ENCODE results near the gene SPOCK1. TPM values are rescaled to one million over a fixed set of nuclear protein-coding genes. Genes with fewer than 3 reads are reported as not detected.
"Not testable (repeated sequence)": the region's sequence is repeated elsewhere in the genome, so short reads cannot be mapped to it uniquely, and the experiment has no call there.

Gene SPOCK1
- total RNA-seq, 2 donors from 2014 or later, result not detected

GRCh38 chr5:137501846-137502406, 2.8 kb upstream of the SPOCK1 start:
- Mint-ChIP-seq H3K36me3 (ENCODE audit: low read depth) (no peaks in the 10 kb centered on the region), H3K4me3 (no peak overlapping the region), H3K27me3 (peaks cover 20% of the 10 kb centered on the region), H3K27ac (no peak overlapping the region), H3K4me1 (no peaks in the 10 kb centered on the region), H3K9me3 (no peaks in the 10 kb centered on the region)
- no peak for ATAC-seq (replicated peaks)

GRCh38 chr5:137501226-137501625, 2.1 kb upstream of the SPOCK1 start:
- no peak for ATAC-seq (replicated peaks)

GRCh38 chr5:137500615-137501225, 1.6 kb upstream of the SPOCK1 start:
- Mint-ChIP-seq H3K36me3 (ENCODE audit: low read depth) (no peaks in the 10 kb centered on the region), H3K4me3 (no peak overlapping the region), H3K27ac (no peak overlapping the region), H3K4me1 (no peaks in the 10 kb centered on the region), H3K9me3 (no peaks in the 10 kb centered on the region), H3K27me3 (peaks cover 25% of the 10 kb centered on the region)
- ATAC-seq (replicated peaks), result no peak

More at GRCh38 chr5:137501226-137501625, 2.1 kb upstream of the SPOCK1 start:
- Mint-ChIP-seq H3K4me1 (no peaks in the 10 kb centered on the region), H3K27ac (no peak overlapping the region), H3K36me3 (ENCODE audit: low read depth) (no peaks in the 10 kb centered on the region), H3K4me3 (no peak overlapping the region), H3K27me3 (peaks cover 27% of the 10 kb centered on the region), H3K9me3 (no peaks in the 10 kb centered on the region)

GRCh38 chr5:137499506-137499847, 351 bp upstream of the SPOCK1 start:
- not testable (repeated sequence) for H3K9me3 Mint-ChIP-seq; H3K27ac Mint-ChIP-seq; H3K4me3 Mint-ChIP-seq; ATAC-seq (replicated peaks); H3K4me1 Mint-ChIP-seq; H3K36me3 Mint-ChIP-seq (ENCODE audit: low read depth)
- H3K27me3 Mint-ChIP-seq, result peaks cover 22% of the 10 kb centered on the region

- Mint-ChIP-seq H3K36me3 (ENCODE audit: low read depth) (no peaks in the 10 kb centered on the region), H3K9me3 (no peaks in the 10 kb centered on the region), H3K4me3 (no peak overlapping the region), H3K27me3 (peaks cover 22% of the 10 kb centered on the region), H3K4me1 (no peaks in the 10 kb centered on the region), H3K27ac (no peak overlapping the region)
- no peak for ATAC-seq (replicated peaks)
These were observed 808 bp downstream of the SPOCK1 start for GRCh38 chr5:137498301-137498735.

GRCh38 chr5:137497396-137498290, 1.5 kb downstream of the SPOCK1 start:
- H3K27ac Mint-ChIP-seq, result no peak overlapping the region
- H3K9me3 Mint-ChIP-seq, result no peaks in the 10 kb centered on the region
- peaks cover 22% of the 10 kb centered on the region for H3K27me3 Mint-ChIP-seq
- no peak overlapping the region for H3K4me3 Mint-ChIP-seq
- H3K4me1 Mint-ChIP-seq, result no peaks in the 10 kb centered on the region
- ATAC-seq (replicated peaks), result no peak
- H3K36me3 Mint-ChIP-seq (ENCODE audit: low read depth), result no peaks in the 10 kb centered on the region

- Mint-ChIP-seq H3K9me3 (no peaks in the 10 kb centered on the region), H3K27me3 (peaks cover 22% of the 10 kb centered on the region), H3K4me1 (no peaks in the 10 kb centered on the region), H3K36me3 (ENCODE audit: low read depth) (no peaks in the 10 kb centered on the region), H3K4me3 (no peak overlapping the region), H3K27ac (no peak overlapping the region)
- no peak for ATAC-seq (replicated peaks)
These were observed 2.2 kb downstream of the SPOCK1 start for GRCh38 chr5:137496919-137497318.

GRCh38 chr5:137492331-137492730, 6.8 kb downstream of the SPOCK1 start:
- Mint-ChIP-seq H3K36me3 (ENCODE audit: low read depth) (no peaks in the 10 kb centered on the region), H3K4me3 (no peak overlapping the region)

GRCh38 chr5:137491121-137491520, 8.0 kb downstream of the SPOCK1 start:
- no peak for ATAC-seq (replicated peaks)
- Mint-ChIP-seq H3K27me3 (peaks cover 6% of the 10 kb centered on the region), H3K27ac (no peak overlapping the region), H3K9me3 (no peaks in the 10 kb centered on the region), H3K36me3 (ENCODE audit: low read depth) (no peaks in the 10 kb centered on the region), H3K4me1 (no peaks in the 10 kb centered on the region), H3K4me3 (no peak overlapping the region)

More at GRCh38 chr5:137492331-137492730, 6.8 kb downstream of the SPOCK1 start:
- Mint-ChIP-seq H3K4me1 (no peaks in the 10 kb centered on the region), H3K27ac (no peak overlapping the region), H3K9me3 (no peaks in the 10 kb centered on the region), H3K27me3 (peaks cover 15% of the 10 kb centered on the region)
- ATAC-seq (replicated peaks), result no peak

GRCh38 chr5:137490591-137490990, 8.5 kb downstream of the SPOCK1 start:
- no peak overlapping the region for H3K4me3 Mint-ChIP-seq
- no peaks in the 10 kb centered on the region for H3K9me3 Mint-ChIP-seq
- no peak for ATAC-seq (replicated peaks)
- no peaks in the 10 kb centered on the region for H3K36me3 Mint-ChIP-seq (ENCODE audit: low read depth)
- no peaks in the 10 kb centered on the region for H3K4me1 Mint-ChIP-seq
- peaks cover 5% of the 10 kb centered on the region for H3K27me3 Mint-ChIP-seq
- H3K27ac Mint-ChIP-seq, result no peak overlapping the region

GRCh38 chr5:137488974-137489373, 10.2 kb downstream of the SPOCK1 start:
- no peaks in the 10 kb centered on the region for H3K4me1 Mint-ChIP-seq
- ATAC-seq (replicated peaks), result no peak
- no peaks in the 10 kb centered on the region for H3K27me3 Mint-ChIP-seq
- no peak overlapping the region for H3K27ac Mint-ChIP-seq
- no peak overlapping the region for H3K4me3 Mint-ChIP-seq
- no peaks in the 10 kb centered on the region for H3K9me3 Mint-ChIP-seq
- H3K36me3 Mint-ChIP-seq (ENCODE audit: low read depth), result no peaks in the 10 kb centered on the region

GRCh38 chr5:137488516-137488915, 10.6 kb downstream of the SPOCK1 start:
- no peaks in the 10 kb centered on the region for H3K36me3 Mint-ChIP-seq (ENCODE audit: low read depth)
- no peak for ATAC-seq (replicated peaks)
- H3K27me3 Mint-ChIP-seq, result no peaks in the 10 kb centered on the region
- H3K4me3 Mint-ChIP-seq, result no peak overlapping the region
- no peaks in the 10 kb centered on the region for H3K4me1 Mint-ChIP-seq
- no peaks in the 10 kb centered on the region for H3K9me3 Mint-ChIP-seq
- H3K27ac Mint-ChIP-seq, result no peak overlapping the region

GRCh38 chr5:137487600-137487999, 11.5 kb downstream of the SPOCK1 start:
- Mint-ChIP-seq H3K36me3 (ENCODE audit: low read depth) (no peaks in the 10 kb centered on the region), H3K4me3 (no peak overlapping the region), H3K27ac (no peak overlapping the region), H3K27me3 (no peaks in the 10 kb centered on the region), H3K9me3 (no peaks in the 10 kb centered on the region), H3K4me1 (no peaks in the 10 kb centered on the region)
- ATAC-seq (replicated peaks), result no peak

- Mint-ChIP-seq H3K4me1 (no peaks in the 10 kb centered on the region), H3K27ac (no peak overlapping the region), H3K4me3 (no peak overlapping the region), H3K36me3 (ENCODE audit: low read depth) (no peaks in the 10 kb centered on the region), H3K9me3 (no peaks in the 10 kb centered on the region), H3K27me3 (no peaks in the 10 kb centered on the region)
- no peak for ATAC-seq (replicated peaks)
These were observed 12.4 kb downstream of the SPOCK1 start for GRCh38 chr5:137486707-137487106.

GRCh38 chr5:137481596-137481995, 17.5 kb downstream of the SPOCK1 start:
- no peaks in the 10 kb centered on the region for H3K4me1 Mint-ChIP-seq
- H3K27ac Mint-ChIP-seq, result no peak overlapping the region
- no peaks in the 10 kb centered on the region for H3K27me3 Mint-ChIP-seq
- H3K4me3 Mint-ChIP-seq, result no peak overlapping the region
- no peaks in the 10 kb centered on the region for H3K9me3 Mint-ChIP-seq
- ATAC-seq (replicated peaks), result no peak
- no peaks in the 10 kb centered on the region for H3K36me3 Mint-ChIP-seq (ENCODE audit: low read depth)
